SK-N-SH (cell line): ENCODE data around the gene NIN. TPM values are rescaled to one million over a fixed set of nuclear protein-coding genes. Genes with fewer than 3 reads are reported as not detected.

Experiments used
- CTCF ChIA-PET: fragments of 300-600, 350-600 bp; formaldehyde crosslinking; extraction: SDS; loops from one replicate; lab custom pipeline; 2021; lab: Yijun Ruan, JAX
- POLR2A ChIA-PET: fragments of 350-600 bp; sonication (Branson Sonifier 250); formaldehyde crosslinking; extraction: SDS; loops from one replicate; lab custom pipeline; 2020; ENCODE audit warnings: antibody characterized with exemption, inconsistent platforms; lab: Yijun Ruan, JAX
- DNase-seq: peaks from one replicate; pipeline ENCODE4 v3.0.0; 2012
- H2AFZ ChIP-seq: fragments of 200-600 bp; sonication (generic); 2 replicates; pipeline ENCODE4 v1.8.1; 2016; ENCODE audit warnings: antibody characterized with exemption, mild to moderate bottlenecking, low read depth
- H3F3A ChIP-seq: fragments of 200-600 bp; sonication (generic); replicated peaks from 2 replicates; pipeline ENCODE3; 2016; ENCODE audit warnings: antibody characterized with exemption, mild to moderate bottlenecking; ENCODE audit not compliant: insufficient read depth
- H3K27ac ChIP-seq, 2 experiments: fragments of 200-500 bp in 1 of 2; fragments of 200-600 bp in 1 of 2; sonication (Bioruptor generic) in 1 of 2; sonication (generic), shearing (Covaris generic) in 1 of 2; 2 replicates each; pipeline versions ENCODE4 v1.5.1 to v1.6.1; 2014 to 2016; ENCODE audit warnings: low read depth in 2 of 2, inconsistent platforms in 1 of 2, low read length in 1 of 2, mild to moderate bottlenecking in 1 of 2, mixed read lengths in 1 of 2
- H3K27me3 ChIP-seq: fragments of 200-600 bp; sonication (generic), shearing (Covaris generic); 2 replicates; pipeline ENCODE4 v1.6.1; 2016; ENCODE audit warnings: mixed run types; ENCODE audit not compliant: insufficient read depth
- H3K36me3 ChIP-seq, 2 experiments: fragments of 200-500 bp in 1 of 2; fragments of 200-600 bp in 1 of 2; sonication (Bioruptor generic) in 1 of 2; sonication (generic) in 1 of 2; replicated peaks in 1 of 2; 2 replicates each; pipeline versions ENCODE3 to v1.5.1; 2014 to 2016; ENCODE audit warnings: low read length in 1 of 2, mild to moderate bottlenecking in 1 of 2; ENCODE audit not compliant: insufficient read depth in 2 of 2, control insufficient read depth in 1 of 2
- H3K4me1 ChIP-seq, 2 experiments: fragments of 200-500 bp in 1 of 2; fragments of 200-600 bp in 1 of 2; sonication (Bioruptor generic) in 1 of 2; sonication (generic), shearing (Covaris generic) in 1 of 2; 2 replicates each; pipeline versions ENCODE4 v1.5.1 to v1.6.1; 2014 to 2016; ENCODE audit warnings: low read depth in 1 of 2, low read length in 1 of 2, mixed run types in 1 of 2; ENCODE audit not compliant: insufficient read depth in 2 of 2, control insufficient read depth in 1 of 2
- H3K4me2 ChIP-seq: fragments of 200-600 bp; sonication (generic), shearing (Covaris generic); 2 replicates; pipeline ENCODE4 v1.6.1; 2017; ENCODE audit warnings: mixed run types
- H3K4me3 ChIP-seq, 2 experiments: fragments of 200-500 bp in 1 of 2; fragments of 200-600 bp in 1 of 2; sonication (Bioruptor generic) in 1 of 2; sonication (generic), shearing (Covaris generic) in 1 of 2; 2 replicates each; pipeline versions ENCODE4 v1.5.1 to v1.8.1; 2014 to 2016; ENCODE audit warnings: low read depth in 2 of 2, inconsistent platforms in 1 of 2, low read length in 1 of 2, mild to moderate bottlenecking in 1 of 2, mixed read lengths in 1 of 2, moderate library complexity in 1 of 2
- H3K79me2 ChIP-seq: fragments of 200-600 bp; sonication (generic); 2 replicates; pipeline ENCODE4 v1.8.1; 2017; ENCODE audit warnings: mild to moderate bottlenecking; ENCODE audit not compliant: insufficient read depth
- H3K9ac ChIP-seq: fragments of 200-600 bp; sonication (generic); 2 replicates; pipeline ENCODE4 v1.6.1; 2017; ENCODE audit warnings: mixed run types
- H3K9me2 ChIP-seq: fragments of 200-600 bp; sonication (generic); 2 replicates; pipeline ENCODE4 v1.6.1; 2017; ENCODE audit warnings: mixed run types
- H3K9me3 ChIP-seq: fragments of 200-600 bp; sonication (generic); 2 replicates; pipeline ENCODE4 v1.6.1; 2017; ENCODE audit warnings: mixed run types, mild to moderate bottlenecking, moderate library complexity
- H4K20me1 ChIP-seq: fragments of 200-600 bp; sonication (generic); 2 replicates; pipeline ENCODE4 v1.6.1; 2017; ENCODE audit warnings: mild to moderate bottlenecking, mixed run types; ENCODE audit not compliant: insufficient read depth
- CTCF ChIP-seq: fragments of 200-600 bp; sonication (generic); IDR thresholded peaks from 2 replicates; pipeline ENCODE4 v1.6.1; 2017; ENCODE audit warnings: antibody characterized with exemption, mild to moderate bottlenecking, moderate library complexity
- ELF1 ChIP-seq: IDR thresholded peaks from 2 replicates; pipeline ENCODE4 v1.4.0; 2012
- EP300 ChIP-seq, 2 experiments: IDR thresholded peaks; 2 replicates each; pipeline versions ENCODE4 v1.4.0 to v1.6.1; 2012; ENCODE audit warnings: borderline replicate concordance in 1 of 2, low read depth in 1 of 2, low read length in 1 of 2
- EZH2phosphoT487 ChIP-seq: fragments of 200-600 bp; sonication (generic); IDR thresholded peaks from 2 replicates; pipeline ENCODE4 v1.6.1; 2017; ENCODE audit warnings: low read depth, mixed run types, mild to moderate bottlenecking, antibody characterized with exemption, moderate library complexity, borderline replicate concordance
- FOSL2 ChIP-seq: IDR thresholded peaks from 2 replicates; pipeline ENCODE4 v1.4.0; 2012; ENCODE audit warnings: low read depth, mild to moderate bottlenecking, moderate library complexity, borderline replicate concordance
- FOXJ3 ChIP-seq: sonication (generic); formaldehyde crosslinking; IDR thresholded peaks from 2 replicates; pipeline ENCODE4 v1.5.1; 2020; ENCODE audit warnings: mild to moderate bottlenecking, missing genetic modification reagents
- FOXM1 ChIP-seq: IDR thresholded peaks from 2 replicates; pipeline ENCODE4 v1.4.0; 2012; ENCODE audit warnings: low read depth, mild to moderate bottlenecking
- IRF3 ChIP-seq: fragments of 150-350 bp; IDR thresholded peaks from 2 replicates; pipeline ENCODE4 v1.6.1; 2016; ENCODE audit warnings: mild to moderate bottlenecking, low read depth, low read length
- JUND ChIP-seq: IDR thresholded peaks from 2 replicates; pipeline ENCODE4 v1.4.0; 2012
- MXI1 ChIP-seq: IDR thresholded peaks from 2 replicates; pipeline ENCODE4 v1.6.1; 2012; ENCODE audit warnings: mild to moderate bottlenecking, low read depth, low read length, improper control_type of control experiment
- NFIC ChIP-seq: IDR thresholded peaks from 2 replicates; pipeline ENCODE4 v1.4.0; 2012; ENCODE audit warnings: borderline replicate concordance
- NRF1 ChIP-seq: IDR thresholded peaks from 2 replicates; pipeline ENCODE4 v1.6.1; 2012; ENCODE audit warnings: low read depth, mild to moderate bottlenecking, low read length
- RCOR1 ChIP-seq: fragments of 150-350 bp; IDR thresholded peaks from 2 replicates; pipeline ENCODE4 v1.6.1; 2017; ENCODE audit warnings: antibody characterized with exemption, low read length
- RFX5 ChIP-seq: IDR thresholded peaks from 2 replicates; pipeline ENCODE4 v1.6.1; 2012; ENCODE audit warnings: mild to moderate bottlenecking, improper control_type of control experiment, low read length
- RXRA ChIP-seq: IDR thresholded peaks from 2 replicates; pipeline ENCODE4 v1.4.0; 2012; ENCODE audit warnings: low read depth, mild to moderate bottlenecking, borderline replicate concordance
- TAF1 ChIP-seq: IDR thresholded peaks from 2 replicates; pipeline ENCODE4 v1.6.1; 2012; ENCODE audit warnings: low read depth, mild to moderate bottlenecking, low read length, moderate library complexity, borderline replicate concordance
- TCF12 ChIP-seq: IDR thresholded peaks from 2 replicates; pipeline ENCODE4 v1.4.0; 2012
- TEAD4 ChIP-seq: IDR thresholded peaks from 2 replicates; pipeline ENCODE4 v1.4.0; 2012; ENCODE audit warnings: mild to moderate bottlenecking, borderline replicate concordance; ENCODE audit not compliant: insufficient read depth
- USF2 ChIP-seq: fragments of 150-350 bp; IDR thresholded peaks from 2 replicates; pipeline ENCODE4 v1.6.1; 2017; ENCODE audit warnings: antibody characterized with exemption, low read length, low read depth, borderline replicate concordance
- YY1 ChIP-seq: IDR thresholded peaks from 2 replicates; pipeline ENCODE4 v1.4.0; 2012; ENCODE audit warnings: low read depth, mild to moderate bottlenecking
- WGBS: methylation state at CpG from one replicate; pipeline ENCODE4 v1.1.6; 2017; ENCODE audit warnings: low lambda C conversion rate; 5-methylcytosine and 5-hydroxymethylcytosine counted together
- polyA plus RNA-seq, 3 experiments: library from polyadenylated mRNA; depleted of rRNA; stranded (reverse); fragments of >200 nt; gene quantifications; 2 replicates each; pipeline ENCODE4 v1.2.3, GENCODE V29; 2012
- TF ChIP-seq, protein P1 (sequence below): IDR thresholded peaks from 2 replicates; pipeline ENCODE4; 2012

Gene NIN
- polyA plus RNA-seq, 1 of the 3 experiments (the other 2 are of a cell fraction), result 10.0 TPM

DNA sequence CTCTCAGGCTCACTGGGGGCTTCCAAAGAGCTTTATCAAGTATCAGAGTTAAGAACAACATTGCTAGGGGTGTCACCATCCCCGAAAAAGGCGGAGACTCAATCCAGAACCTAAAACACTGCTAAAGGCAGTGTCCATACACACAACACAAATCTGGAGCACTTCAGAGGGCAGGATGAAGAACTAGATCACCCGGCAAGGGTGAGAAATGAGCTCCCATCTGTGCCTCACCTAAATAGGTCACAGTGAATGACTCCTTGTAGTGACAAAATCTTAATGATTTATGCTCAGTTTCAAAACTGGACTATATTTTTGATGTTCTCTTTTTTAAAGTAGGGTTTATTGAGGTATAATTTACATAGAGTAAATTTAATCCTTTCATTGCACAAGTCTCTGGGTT is 25.6 kb downstream of the NIN start:
- peaks cover 70% of the 10 kb centered on the region for H3K79me2 ChIP-seq
- peaks cover 52% of the 10 kb centered on the region for H3F3A ChIP-seq
- no peaks in the 10 kb centered on the region for H3K27me3 ChIP-seq
- H3K9me2 ChIP-seq, result no peaks in the 10 kb centered on the region
- no peak overlapping the region for H2AFZ ChIP-seq
- 100% methylated on average over 3 of the region's 3 CpGs for WGBS
- CTCF ChIA-PET, result interaction anchor here (0.6 to 2.7 kb wide), 3 partner anchors 24 to 32 kb away, joined by 3 to 14 read pairs (median 3); no protein-coding TSS in a partner anchor
- no peak overlapping the region for H3K9ac ChIP-seq
- H3K27ac ChIP-seq, result peak overlapping the region in 1 of 2 experiments; percentile 87; a peak in 3 of 4 replicates
- H3K9me3 ChIP-seq, result no peaks in the 10 kb centered on the region
- peaks cover 0 to 43% of the 10 kb centered on the region in 2 experiments; a peak in 3 of 4 replicates for H3K4me1 ChIP-seq
- peaks cover 11 to 32% of the 10 kb centered on the region in 2 experiments for H3K36me3 ChIP-seq
- TF ChIP-seq CTCF (no peak), NRF1 (no peak), IRF3 (no peak), ELF1 (no peak), RFX5 (no peak), RCOR1 (no peak), EZH2phosphoT487 (no peak), FOXJ3 (CRISPR knock-in tag) (no peak), FOSL2 (no peak), FOXM1 (no peak), TAF1 (no peak)
- TF ChIP-seq, protein P1, sequence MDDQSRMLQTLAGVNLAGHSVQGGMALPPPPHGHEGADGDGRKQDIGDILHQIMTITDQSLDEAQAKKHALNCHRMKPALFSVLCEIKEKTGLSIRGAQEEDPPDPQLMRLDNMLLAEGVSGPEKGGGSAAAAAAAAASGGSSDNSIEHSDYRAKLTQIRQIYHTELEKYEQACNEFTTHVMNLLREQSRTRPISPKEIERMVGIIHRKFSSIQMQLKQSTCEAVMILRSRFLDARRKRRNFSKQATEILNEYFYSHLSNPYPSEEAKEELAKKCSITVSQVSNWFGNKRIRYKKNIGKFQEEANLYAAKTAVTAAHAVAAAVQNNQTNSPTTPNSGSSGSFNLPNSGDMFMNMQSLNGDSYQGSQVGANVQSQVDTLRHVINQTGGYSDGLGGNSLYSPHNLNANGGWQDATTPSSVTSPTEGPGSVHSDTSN, result no peak
- TF ChIP-seq, all 33 proteins: peak for 0
- Histone ChIP-seq H3K4me3 (no peak overlapping the region), H3K4me2 (no peak overlapping the region), H4K20me1 (no peaks in the 10 kb centered on the region)
- POLR2A ChIA-PET, result no interaction called here
- no peak for DNase-seq

DNA sequence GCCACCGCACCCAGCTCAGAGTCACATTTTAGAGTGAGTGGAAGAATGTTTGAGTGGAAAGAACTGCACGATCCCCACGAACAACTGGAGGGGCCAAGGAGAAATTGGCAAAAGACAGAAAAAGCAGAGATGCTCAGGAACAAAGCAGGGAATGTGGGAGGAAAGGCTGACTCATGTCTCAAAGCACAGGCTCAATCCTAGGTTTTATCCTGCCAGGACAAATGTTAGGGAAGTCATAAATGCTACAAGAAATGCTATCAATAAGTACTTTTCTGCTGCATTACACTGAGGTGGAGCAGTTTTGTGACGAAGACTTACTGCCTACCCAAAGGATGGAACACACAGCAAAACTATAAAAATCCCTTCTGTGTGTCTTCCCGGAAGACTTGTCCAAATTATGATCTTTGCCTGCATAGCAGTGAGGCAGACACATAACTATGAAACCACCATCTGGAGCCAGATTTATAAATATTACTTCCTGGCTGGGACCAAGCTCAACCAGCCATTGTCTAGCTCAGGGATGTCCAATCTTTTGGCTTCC is 26.7 kb downstream of the NIN start:
- CTCF ChIA-PET, result interaction anchor here (2.7 kb wide), 1 partner anchor 27 kb away, joined by 14 read pairs; no protein-coding TSS in a partner anchor
- POLR2A ChIA-PET, result no interaction called here
- DNase-seq, result no peak
- no peaks in the 10 kb centered on the region for H3K27me3 ChIP-seq
- H4K20me1 ChIP-seq, result no peaks in the 10 kb centered on the region
- peaks cover 68% of the 10 kb centered on the region for H3K79me2 ChIP-seq
- no peaks in the 10 kb centered on the region for H3K9me3 ChIP-seq
- peak overlapping the region; percentile 62 for H3K4me2 ChIP-seq
- H3K36me3 ChIP-seq, result peaks cover 11 to 32% of the 10 kb centered on the region in 2 experiments
- H3K27ac ChIP-seq, result peak overlapping the region; percentile 67 to 87; a peak in 3 of 4 replicates
- H3F3A ChIP-seq, result peaks cover 52% of the 10 kb centered on the region
- H3K9me2 ChIP-seq, result no peaks in the 10 kb centered on the region
- 35% methylated on average over 5 of the region's 5 CpGs for WGBS
- H3K4me1 ChIP-seq, result peaks cover 0 to 43% of the 10 kb centered on the region in 2 experiments; a peak in 3 of 4 replicates
- no peak overlapping the region for H3K4me3 ChIP-seq
- H3K9ac ChIP-seq, result peak overlapping the region; percentile 39; the same call in 1 of the 2 replicates
- TF ChIP-seq, protein P1, result peak; percentile 48
- TF ChIP-seq RXRA, result no peak
- TF ChIP-seq MXI1, result no peak
- peak; percentile 40; the same call in 1 of the 2 replicates for TF ChIP-seq ELF1
- no peak for TF ChIP-seq YY1
- TF ChIP-seq EP300 (IDR thresholded peaks at IDR 0.05; ENCODE audit: borderline replicate concordance in 1 of 2, low read depth in 1 of 2, low read length in 1 of 2), result 0 out of 4 replicates have a peak, but pooled peaks of 1 of the 2 experiments have one; percentile 5
- TF ChIP-seq TCF12, result peak; percentile 64
- TF ChIP-seq NFIC, result peak; percentile 33; the same call in 1 of the 2 replicates
- no peak for TF ChIP-seq USF2
- TF ChIP-seq TEAD4, result 0 out of 2 replicates have a peak, but pooled peaks have one; percentile 31
- peak; percentile 36; the same call in 1 of the 2 replicates for TF ChIP-seq JUND
- peak; percentile 41; the same call in 1 of the 2 replicates for TF ChIP-seq FOSL2
- TF ChIP-seq RFX5, result no peak
- peak overlapping the region; percentile 5; the same call in 1 of the 2 replicates for H2AFZ ChIP-seq
